PC-3 (cell line): ENCODE data around the gene MTCL1. TPM values are rescaled to one million over a fixed set of nuclear protein-coding genes. Genes with fewer than 3 reads are reported as not detected.

Experiments used
- ATAC-seq: fragments of 200-7000 bp; cut with Tn5 transposase; 2 replicates; pipeline ENCODE4 v1.9.1; 2020; ENCODE audit warnings: mild to moderate bottlenecking, moderate library complexity
- BruUV-seq: library from RNA; stranded (reverse); fragments of 400-500 nt; replicated peaks from 2 replicates; lab custom pipeline; 2021; lab: Mats Ljungman, UMichigan
- CTCF ChIA-PET: fragments of 300-600 bp; sonication (Branson Sonifier 250); formaldehyde crosslinking; loops from one replicate; lab custom pipeline; 2022; ENCODE audit warnings: antibody characterized with exemption; lab: Charles Lee
- POLR2A ChIA-PET: fragments of 300-600 bp; sonication (Branson Sonifier 250); formaldehyde crosslinking; loops from one replicate; lab custom pipeline; 2022; ENCODE audit warnings: antibody characterized with exemption; ENCODE audit not compliant: unreplicated experiment; lab: Charles Lee
- DNase-seq: peaks from one replicate; pipeline ENCODE4 v3.0.0-alpha.2; 2015
- H2AFZ ChIP-seq: fragments of 300-600 bp; sonication (generic); 2 replicates; pipeline ENCODE4 v1.6.0; 2016; ENCODE audit warnings: antibody characterized with exemption, low read length
- H3F3A ChIP-seq: fragments of 300-600 bp; sonication (generic); one replicate; pipeline ENCODE4 v1.6.0; 2017; ENCODE audit warnings: antibody characterized with exemption, low read length, control low read depth, mild to moderate bottlenecking; ENCODE audit not compliant: unreplicated experiment
- H3K27ac ChIP-seq: fragments of 300-600 bp; sonication (generic); 2 replicates; pipeline ENCODE4 v1.5.1; 2016; ENCODE audit warnings: mild to moderate bottlenecking, low read length
- H3K27me3 ChIP-seq: fragments of 300-600 bp; sonication (generic); 2 replicates; pipeline ENCODE4 v1.6.1; 2016; ENCODE audit warnings: low read length, mixed read lengths
- H3K36me3 ChIP-seq: fragments of 300-600 bp; sonication (generic); 2 replicates; pipeline ENCODE4 v1.6.1; 2016; ENCODE audit warnings: low read depth, mixed run types, low read length, mixed read lengths
- H3K4me1 ChIP-seq: fragments of 300-600 bp; sonication (generic); 2 replicates; pipeline ENCODE4 v1.5.1; 2016; ENCODE audit warnings: low read length; ENCODE audit not compliant: insufficient read depth
- H3K4me2 ChIP-seq: fragments of 300-600 bp; sonication (generic); 2 replicates; pipeline ENCODE4 v1.6.0; 2016; ENCODE audit warnings: low read length
- H3K4me3 ChIP-seq: fragments of 300-600 bp; sonication (generic); 2 replicates; pipeline ENCODE4 v1.5.1; 2016; ENCODE audit warnings: mild to moderate bottlenecking, low read length, mixed read lengths
- H3K79me2 ChIP-seq: fragments of 300-600 bp; sonication (generic); 2 replicates; pipeline ENCODE4 v1.6.1; 2017; ENCODE audit warnings: low read length, mixed read lengths
- H3K9ac ChIP-seq: fragments of 300-600 bp; sonication (generic); 2 replicates; pipeline ENCODE4 v1.6.0; 2016; ENCODE audit warnings: mild to moderate bottlenecking, low read length
- H3K9me2 ChIP-seq: fragments of 300-600 bp; sonication (generic); replicated peaks from 2 replicates; pipeline ENCODE4 v1.6.1; 2016; ENCODE audit warnings: mixed run types, low read length, mixed read lengths
- H3K9me3 ChIP-seq: fragments of 300-600 bp; sonication (generic); 2 replicates; pipeline ENCODE4 v1.6.1; 2016; ENCODE audit warnings: low read length, mixed read lengths
- H4K20me1 ChIP-seq: fragments of 300-600 bp; sonication (generic); 2 replicates; pipeline ENCODE4 v1.6.1; 2016; ENCODE audit warnings: low read length, mixed read lengths
- EZH2 ChIP-seq: fragments of 300-600 bp; sonication (generic); IDR thresholded peaks from one replicate; pipeline ENCODE4 v1.6.1; 2017; ENCODE audit warnings: antibody characterized with exemption, mild to moderate bottlenecking, low read length; ENCODE audit not compliant: unreplicated experiment
- EZH2phosphoT487 ChIP-seq: fragments of 300-600 bp; sonication (generic); IDR thresholded peaks from 2 replicates; pipeline ENCODE4 v1.6.1; 2018; ENCODE audit warnings: mild to moderate bottlenecking, antibody characterized with exemption, low read length, borderline replicate concordance
- intact Hi-C: fragments of 100-400 bp; cut with micrococcal nuclease; formaldehyde crosslinking; loops from 2 replicates; pipeline ENCODE4 v1.9.0; 2023
- total RNA-seq: library from RNA; depleted of rRNA; stranded (reverse); fragments of >200 nt; gene quantifications from 2 replicates; pipeline ENCODE4 v1.2.3, GENCODE V29; 2014
- TF ChIP-seq, protein P1 (sequence below): fragments of 300-600 bp; sonication (generic); conservative IDR thresholded peaks from 2 replicates; pipeline ENCODE4 v1.5.1; 2017; ENCODE audit warnings: antibody characterized with exemption, low read depth, mild to moderate bottlenecking, low read length

MTCL1 gene
- total RNA-seq, 1 experiment from 2014 or later = 33.1 TPM

GRCh38 chr18:8795586-8796325, 90.4 kb downstream of the MTCL1 start:
- Histone ChIP-seq H3K9ac (no peak overlapping the region), H3K4me2 (no peak overlapping the region), H3K36me3 (peaks cover 11% of the 10 kb centered on the region; the same call in 1 of the 2 replicates), H3K27ac (peak overlapping the region; percentile 95; the same call in 1 of the 2 replicates), H3K4me3 (no peak overlapping the region), H3F3A (peaks cover 13% of the 10 kb centered on the region), H3K4me1 (peaks cover 75% of the 10 kb centered on the region), H3K79me2 (no peaks in the 10 kb centered on the region), H4K20me1 (no peaks in the 10 kb centered on the region), H2AFZ (no peak overlapping the region), H3K27me3 (no peaks in the 10 kb centered on the region), H3K9me3 (no peaks in the 10 kb centered on the region), H3K9me2 (no peaks in the 10 kb centered on the region)
- ATAC-seq = no peak
- DNase-seq = no peak
- BruUV-seq = no TSS peak
- TF ChIP-seq, protein P1, sequence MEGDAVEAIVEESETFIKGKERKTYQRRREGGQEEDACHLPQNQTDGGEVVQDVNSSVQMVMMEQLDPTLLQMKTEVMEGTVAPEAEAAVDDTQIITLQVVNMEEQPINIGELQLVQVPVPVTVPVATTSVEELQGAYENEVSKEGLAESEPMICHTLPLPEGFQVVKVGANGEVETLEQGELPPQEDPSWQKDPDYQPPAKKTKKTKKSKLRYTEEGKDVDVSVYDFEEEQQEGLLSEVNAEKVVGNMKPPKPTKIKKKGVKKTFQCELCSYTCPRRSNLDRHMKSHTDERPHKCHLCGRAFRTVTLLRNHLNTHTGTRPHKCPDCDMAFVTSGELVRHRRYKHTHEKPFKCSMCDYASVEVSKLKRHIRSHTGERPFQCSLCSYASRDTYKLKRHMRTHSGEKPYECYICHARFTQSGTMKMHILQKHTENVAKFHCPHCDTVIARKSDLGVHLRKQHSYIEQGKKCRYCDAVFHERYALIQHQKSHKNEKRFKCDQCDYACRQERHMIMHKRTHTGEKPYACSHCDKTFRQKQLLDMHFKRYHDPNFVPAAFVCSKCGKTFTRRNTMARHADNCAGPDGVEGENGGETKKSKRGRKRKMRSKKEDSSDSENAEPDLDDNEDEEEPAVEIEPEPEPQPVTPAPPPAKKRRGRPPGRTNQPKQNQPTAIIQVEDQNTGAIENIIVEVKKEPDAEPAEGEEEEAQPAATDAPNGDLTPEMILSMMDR = no peak
- no peak for TF ChIP-seq EZH2phosphoT487
- TF ChIP-seq EZH2 = no peak
- intact Hi-C loops = loop anchor here (5.0 kb wide), 1 partner anchor 152 kb away; no protein-coding TSS in a partner anchor
- CTCF ChIA-PET = interaction anchor here (1.2 kb wide), 1 partner anchor 88 kb away, joined by 3 read pairs; no protein-coding TSS in a partner anchor
- POLR2A ChIA-PET = no interaction called here

GRCh38 chr18:8797206-8797605, 91.8 kb downstream of the MTCL1 start:
- H4K20me1 ChIP-seq = no peaks in the 10 kb centered on the region
- peak; percentile 79 for DNase-seq
- no TSS peak for BruUV-seq
- H3K4me2 ChIP-seq = peak overlapping the region; percentile 56
- H3K27me3 ChIP-seq = no peaks in the 10 kb centered on the region
- ChIA-PET CTCF (interaction anchor here (0.6 kb wide), 2 partner anchors 199 to 217 kb away, joined by 3 to 4 read pairs; no protein-coding TSS in a partner anchor), POLR2A (interaction anchor here (0.6 to 0.7 kb wide), 2 partner anchors 90 to 355 kb away, joined by 3 to 6 read pairs; no protein-coding TSS in a partner anchor)
- no peak for TF ChIP-seq EZH2phosphoT487
- TF ChIP-seq, protein P1 = no peak
- no peak for TF ChIP-seq EZH2
- peaks cover 89% of the 10 kb centered on the region for H3K4me1 ChIP-seq
- H2AFZ ChIP-seq = peak overlapping the region; percentile 16; the same call in 1 of the 2 replicates
- H3K9me2 ChIP-seq = no peaks in the 10 kb centered on the region
- H3K4me3 ChIP-seq = no peak overlapping the region
- peak overlapping the region; percentile 95 for H3K27ac ChIP-seq
- no peaks in the 10 kb centered on the region; the same call in 1 of the 2 replicates for H3K79me2 ChIP-seq
- intact Hi-C loops = loop anchor here (1.0 to 5.0 kb wide), 3 partner anchors 67 to 150 kb away; no protein-coding TSS in a partner anchor
- ATAC-seq = peak; percentile 53
- peaks cover 13% of the 10 kb centered on the region for H3F3A ChIP-seq
- peaks cover 11% of the 10 kb centered on the region; the same call in 1 of the 2 replicates for H3K36me3 ChIP-seq
- no peaks in the 10 kb centered on the region for H3K9me3 ChIP-seq
- peak overlapping the region; percentile 44 for H3K9ac ChIP-seq

DNA sequence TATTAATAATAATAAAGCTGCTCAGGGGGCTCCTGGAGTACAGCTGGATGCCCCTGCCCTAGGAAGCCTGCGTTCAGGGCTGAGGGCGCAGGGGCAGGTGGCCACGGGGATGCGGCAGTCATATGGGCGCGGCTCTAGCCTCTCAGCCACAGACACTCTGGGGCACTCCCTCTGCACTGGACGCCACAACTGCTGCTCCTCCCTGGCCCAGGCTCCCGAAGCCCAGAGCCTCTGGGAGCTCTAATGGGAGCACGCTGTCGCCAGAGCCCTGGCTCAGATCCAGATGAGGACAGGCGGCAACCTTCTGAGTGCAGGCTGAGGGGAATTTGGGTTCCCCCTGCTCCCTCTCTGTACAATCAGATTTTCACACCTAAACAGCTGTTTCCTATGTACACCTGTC, 93.6 kb downstream of the MTCL1 start:
- Histone ChIP-seq H2AFZ (no peak overlapping the region), H3K9me2 (no peaks in the 10 kb centered on the region), H3K4me3 (no peak overlapping the region), H3K36me3 (peaks cover 14% of the 10 kb centered on the region; the same call in 1 of the 2 replicates), H3K9me3 (no peaks in the 10 kb centered on the region), H4K20me1 (no peaks in the 10 kb centered on the region), H3K27me3 (no peaks in the 10 kb centered on the region), H3K27ac (peak overlapping the region; percentile 95), H3K9ac (peak overlapping the region; percentile 78; the same call in 1 of the 2 replicates), H3K4me2 (0 out of 2 replicates have a peak overlapping the region, but pooled peaks have one; percentile 2), H3F3A (peaks cover 13% of the 10 kb centered on the region), H3K79me2 (no peaks in the 10 kb centered on the region; the same call in 1 of the 2 replicates), H3K4me1 (peaks cover 83% of the 10 kb centered on the region)
- DNase-seq (peak; percentile 52), ATAC-seq (peak; percentile 8)
- intact Hi-C loops = loop anchor here (5.0 kb wide), 1 partner anchor 148 kb away; no protein-coding TSS in a partner anchor
- POLR2A ChIA-PET = no interaction called here
- no TSS peak for BruUV-seq
- TF ChIP-seq, protein P1 = no peak
- TF ChIP-seq EZH2phosphoT487 (no peak), EZH2 (no peak)
- CTCF ChIA-PET = no interaction called here
